Common myeloid progenitor, CD34-positive (primary cell): ENCODE data around the gene BARX1.

ENCODE experiments used
- CTCF ChIA-PET: fragments of 350-600 bp; sonication (Branson Sonifier 250); formaldehyde crosslinking; loops from one replicate; lab custom pipeline; 2021; ENCODE audit warnings: antibody characterized with exemption; lab: Charles Lee
- POLR2A ChIA-PET: fragments of 350-600 bp; sonication (Branson Sonifier 250); formaldehyde crosslinking; loops from one replicate; lab custom pipeline; 2021; ENCODE audit warnings: antibody characterized with exemption; lab: Charles Lee
- DNase-seq, 3 donors: peaks; one replicate each; pipeline versions ENCODE4 v3.0.0 to v3.0.0-alpha.2; 2013
- H3K27ac ChIP-seq, 2 experiments: 1 replicate in 1 of 2; 2 replicates in 1 of 2; pipeline ENCODE4 v1.7.0; 2013; ENCODE audit warnings: inconsistent platforms in 2 of 2, low read length in 2 of 2, mild to moderate bottlenecking in 2 of 2, low read depth in 1 of 2, moderate library complexity in 1 of 2; ENCODE audit not compliant: severe bottlenecking in 2 of 2, insufficient read depth in 1 of 2, poor library complexity in 1 of 2
- H3K27me3 ChIP-seq, 5 experiments: replicated peaks in 2 of 5; 1 replicate in 3 of 5; 2 replicates in 2 of 5; pipeline versions ENCODE4 v1.6.1 to v1.7.0; 2013; ENCODE audit warnings: low read length in 4 of 5, mild to moderate bottlenecking in 2 of 5, moderate library complexity in 2 of 5, inconsistent platforms in 1 of 5; ENCODE audit not compliant: insufficient read depth in 5 of 5, control insufficient read depth in 4 of 5
- H3K36me3 ChIP-seq, 4 experiments: 1 replicate in 2 of 4; 2 replicates in 2 of 4; pipeline versions ENCODE4 v1.6.1 to v1.7.0; 2013; ENCODE audit warnings: low read length in 3 of 4, control low read depth in 1 of 4, mild to moderate bottlenecking in 1 of 4; ENCODE audit not compliant: control insufficient read depth in 4 of 4, insufficient read depth in 4 of 4
- H3K4me1 ChIP-seq, 4 experiments: 1 replicate in 3 of 4; 2 replicates in 1 of 4; pipeline versions ENCODE4 v1.6.1 to v1.7.1; 2013; ENCODE audit warnings: low read length in 3 of 4, mild to moderate bottlenecking in 3 of 4, control low read depth in 1 of 4, inconsistent platforms in 1 of 4, moderate library complexity in 1 of 4; ENCODE audit not compliant: control insufficient read depth in 4 of 4, insufficient read depth in 4 of 4; ENCODE audit errors: control extremely low read depth in 1 of 4
- H3K4me3 ChIP-seq, 7 experiments: 1 replicate in 4 of 7; 2 replicates in 3 of 7; pipeline versions ENCODE4 v1.5.1 to v1.7.0; 2013; ENCODE audit warnings: mild to moderate bottlenecking in 7 of 7, low read length in 6 of 7, moderate library complexity in 6 of 7, inconsistent platforms in 2 of 7, low read depth in 2 of 7, control low read depth in 1 of 7; ENCODE audit not compliant: insufficient read depth in 4 of 7, control insufficient read depth in 1 of 7; ENCODE audit errors: extremely low read depth in 1 of 7
- H3K9me3 ChIP-seq, 5 experiments: 1 replicate in 4 of 5; 2 replicates in 1 of 5; pipeline versions ENCODE4 v1.6.1 to v1.7.1; 2013; ENCODE audit warnings: low read length in 4 of 5, mild to moderate bottlenecking in 2 of 5, inconsistent platforms in 1 of 5, low read depth in 1 of 5, moderate library complexity in 1 of 5; ENCODE audit not compliant: control insufficient read depth in 4 of 5, insufficient read depth in 2 of 5; ENCODE audit errors: control extremely low read depth in 1 of 5
- WGBS: methylation state at CpG from one replicate; pipeline ENCODE4 v1.1.5; 2013; ENCODE audit not compliant: insufficient coverage; 5-methylcytosine and 5-hydroxymethylcytosine counted together

Gene BARX1

DNA sequence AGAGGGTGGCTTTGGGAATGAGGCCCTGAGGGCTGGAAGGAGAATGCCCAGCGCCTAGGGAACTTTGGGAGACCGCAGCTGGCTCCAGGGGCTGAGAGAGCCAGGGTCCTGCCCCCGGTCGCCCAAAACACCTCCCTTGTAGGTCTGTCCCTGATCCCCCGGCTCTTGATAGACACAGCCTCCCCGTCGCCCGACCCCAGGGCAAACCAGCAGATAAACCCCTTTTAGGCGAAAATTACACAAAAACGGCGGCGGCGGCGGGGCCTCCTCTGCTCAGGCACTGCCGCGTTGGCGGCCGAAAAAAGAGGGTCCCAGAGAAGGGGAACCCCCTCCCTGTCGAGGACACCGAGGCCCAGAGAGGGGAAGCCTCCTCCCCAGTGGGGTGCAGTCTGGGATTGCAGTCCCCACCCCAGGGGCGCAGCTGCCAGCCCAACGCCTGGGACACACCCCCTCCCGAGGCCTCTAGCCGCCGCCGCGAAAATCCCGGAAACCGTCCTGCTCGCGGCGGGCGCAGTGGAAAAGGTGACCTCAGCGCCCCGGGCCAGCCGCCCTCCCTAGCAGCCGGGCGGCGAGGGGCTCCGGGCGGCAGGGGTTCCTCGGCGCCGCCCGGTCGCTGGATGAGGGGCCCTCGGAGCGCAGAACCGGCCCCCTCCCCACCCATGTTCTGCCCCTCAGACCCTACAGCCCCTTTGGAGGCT lies 3.1 kb upstream of the BARX1 start:
- CTCF ChIA-PET: interaction anchor here (1.5 to 6.5 kb wide), 2 partner anchors 130 to 276 kb away, joined by 5 to 91 read pairs; no protein-coding TSS in a partner anchor
- H3K36me3 ChIP-seq: no peaks in the 10 kb centered on the region
- H3K9me3 ChIP-seq: peaks cover 0 to 5% (median 0%) of the 10 kb centered on the region in 5 experiments
- no peak overlapping the region for H3K27ac ChIP-seq
- H3K4me1 ChIP-seq: peaks cover 0 to 55% (median 39%) of the 10 kb centered on the region in 4 experiments
- WGBS: 10% methylated on average over 46 of the region's 49 CpGs
- no peak for DNase-seq
- POLR2A ChIA-PET: no interaction called here
- peak overlapping the region in 3 of 7 experiments; percentile 40 to 62 (median 53) for H3K4me3 ChIP-seq
- peaks cover 9 to 92% (median 68%) of the 10 kb centered on the region in 5 experiments for H3K27me3 ChIP-seq

DNA sequence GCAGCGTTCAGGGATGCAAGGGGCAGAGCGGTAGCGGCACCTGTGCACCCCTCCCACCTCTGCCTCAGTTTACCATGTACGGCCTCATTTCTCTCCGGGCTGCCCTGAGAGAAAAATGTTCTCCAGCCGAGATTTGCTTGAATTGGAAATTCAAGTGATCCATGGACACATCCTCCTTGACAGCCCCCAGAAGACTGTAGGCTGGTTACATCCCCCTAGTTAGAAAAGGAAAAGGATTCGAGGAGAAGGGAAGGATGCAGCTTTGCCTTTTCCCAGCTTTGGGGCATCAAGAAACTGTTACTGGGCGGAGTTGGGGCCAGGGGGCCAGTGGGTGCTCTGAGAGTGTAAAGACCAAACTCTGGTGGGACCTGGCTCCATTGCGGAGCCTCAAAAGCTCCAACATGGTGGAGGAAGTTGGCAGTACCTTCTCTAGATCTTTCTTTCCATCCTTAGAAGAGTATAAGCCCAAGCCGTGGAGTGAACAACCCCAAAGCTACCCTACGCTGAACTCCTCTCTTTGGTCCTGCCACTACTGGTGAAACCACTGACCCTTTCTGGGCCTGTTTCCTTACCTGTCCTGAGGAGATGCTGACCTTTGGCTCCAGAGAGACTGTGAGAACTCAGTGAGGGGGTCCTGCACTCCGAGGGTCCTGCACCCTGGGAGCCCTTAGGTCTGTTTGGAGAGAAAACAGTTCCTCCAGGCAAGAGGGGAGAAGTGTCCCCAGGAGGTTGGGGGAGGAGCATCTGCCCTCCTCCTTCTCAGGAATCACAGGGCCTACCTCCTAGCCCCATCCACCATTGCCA lies 1.0 kb upstream of the BARX1 start:
- 28% methylated on average over 9 of the region's 12 CpGs for WGBS
- CTCF ChIA-PET: interaction anchor here (1.6 kb wide), 1 partner anchor 8 kb away, joined by 4 read pairs; no protein-coding TSS in a partner anchor
- H3K4me3 ChIP-seq: peak overlapping the region in 4 of 7 experiments; percentile 9 to 67 (median 58)
- H3K27me3 ChIP-seq: peaks cover 3 to 97% (median 61%) of the 10 kb centered on the region in 5 experiments
- DNase-seq: no peak
- H3K4me1 ChIP-seq: peaks cover 0 to 70% (median 48%) of the 10 kb centered on the region in 4 experiments
- peaks cover 0 to 5% (median 0%) of the 10 kb centered on the region in 5 experiments for H3K9me3 ChIP-seq
- POLR2A ChIA-PET: no interaction called here
- no peak overlapping the region for H3K27ac ChIP-seq
- no peaks in the 10 kb centered on the region for H3K36me3 ChIP-seq

DNA sequence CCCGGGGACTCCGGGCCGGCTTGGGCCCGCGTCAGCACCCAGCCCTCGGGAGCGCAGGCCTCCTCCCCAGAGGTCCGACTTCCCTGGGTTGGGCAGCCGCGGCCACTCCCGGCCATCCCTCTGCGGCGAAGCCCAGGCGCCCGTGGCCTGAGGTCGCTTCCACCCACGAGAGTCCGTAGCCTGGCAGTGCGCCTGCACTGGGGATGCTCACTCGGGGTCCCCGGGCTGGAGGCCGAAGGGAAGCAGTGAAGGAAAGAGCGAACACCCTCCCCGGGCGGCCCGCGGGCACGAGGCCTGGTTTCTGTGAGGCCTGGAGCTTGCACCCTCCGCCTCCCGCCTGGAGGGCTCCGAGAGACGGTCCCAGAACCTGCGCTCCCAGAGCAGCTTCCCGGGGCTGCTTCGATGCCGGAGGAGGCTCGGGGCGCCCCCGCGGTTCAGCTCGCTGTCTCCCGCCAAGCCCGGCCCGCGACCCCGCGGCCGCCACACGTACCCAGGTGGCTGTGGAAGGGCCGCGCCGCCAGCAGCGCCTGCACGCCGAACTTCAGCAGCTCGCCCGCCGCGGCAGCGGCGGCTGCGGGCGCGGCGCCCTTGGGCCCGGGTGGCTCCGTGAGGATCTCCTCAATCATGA lies 607 bp downstream of the BARX1 start:
- DNase-seq: no peak
- peaks cover 0 to 97% (median 67%) of the 10 kb centered on the region in 5 experiments for H3K27me3 ChIP-seq
- ChIA-PET CTCF (interaction anchor here (1.2 kb wide), 1 partner anchor 11 kb away, joined by 4 read pairs; no protein-coding TSS in a partner anchor), POLR2A (no interaction called here)
- no peak overlapping the region for H3K27ac ChIP-seq
- H3K4me3 ChIP-seq: peak overlapping the region in 3 of 7 experiments; percentile 26 to 42 (median 28)
- H3K9me3 ChIP-seq: peaks cover 0 to 5% (median 4%) of the 10 kb centered on the region in 5 experiments
- WGBS: 5% methylated on average over 65 of the region's 67 CpGs
- H3K4me1 ChIP-seq: peaks cover 0 to 67% (median 47%) of the 10 kb centered on the region in 4 experiments
- no peaks in the 10 kb centered on the region for H3K36me3 ChIP-seq

DNA sequence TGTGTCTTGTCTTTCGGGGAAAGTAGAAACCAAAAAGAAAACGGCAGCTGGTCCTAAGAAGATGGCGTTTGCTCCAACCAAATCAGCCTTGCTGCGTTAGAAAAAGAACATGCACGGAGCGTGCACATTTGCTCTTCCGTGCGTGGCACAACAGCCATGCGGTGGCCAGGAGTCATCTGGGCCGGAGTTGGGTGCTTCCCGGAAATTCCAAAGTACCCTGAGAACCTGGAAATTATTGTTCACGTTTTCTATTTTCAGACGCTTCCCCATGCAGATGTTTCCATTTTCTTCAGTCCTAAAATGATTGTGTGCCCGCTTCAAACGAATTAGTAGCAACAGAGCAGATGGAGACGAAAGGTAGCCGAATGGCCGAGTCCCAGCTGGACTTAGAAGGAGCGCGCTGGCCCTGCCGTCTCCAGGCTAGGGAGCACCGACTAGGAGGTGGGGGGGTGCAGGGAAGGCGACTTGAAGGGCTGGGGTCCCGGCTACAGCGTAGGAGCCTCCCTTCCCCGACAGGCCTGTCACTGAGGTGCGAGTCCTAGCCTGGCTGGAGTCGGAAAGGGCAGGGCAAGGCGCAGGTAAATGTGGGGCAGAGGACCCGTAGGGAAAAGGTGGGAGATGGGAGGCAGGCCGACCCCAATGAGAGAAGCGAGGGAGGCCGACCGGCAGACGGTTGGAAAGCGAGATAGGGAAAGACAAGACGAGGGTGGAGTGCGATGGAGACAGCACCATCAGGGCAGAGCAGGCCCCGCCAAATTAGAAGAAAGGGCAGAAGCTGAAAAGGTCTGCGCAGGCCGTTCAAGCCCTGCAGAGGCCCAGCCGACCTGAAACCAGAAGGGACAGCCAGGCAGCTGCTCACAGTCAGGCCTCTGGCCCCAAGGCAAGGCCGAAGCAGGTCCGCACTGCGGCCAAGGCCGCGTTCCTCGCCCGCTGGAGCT lies 1.4 kb downstream of the BARX1 start:
- peaks cover 0 to 97% (median 67%) of the 10 kb centered on the region in 5 experiments for H3K27me3 ChIP-seq
- ChIA-PET POLR2A (interaction anchor here (1.4 kb wide), 1 partner anchor 11 kb away, joined by 3 read pairs; no protein-coding TSS in a partner anchor), CTCF (interaction anchor here (1.0 to 1.5 kb wide), 3 partner anchors 10 to 33 kb away, joined by 3 to 6 read pairs (median 4); no protein-coding TSS in a partner anchor)
- DNase-seq: no peak
- H3K4me3 ChIP-seq: peak overlapping the region in 3 of 7 experiments; percentile 28 to 54 (median 32)
- no peak overlapping the region for H3K27ac ChIP-seq
- 11% methylated on average over 47 of the region's 49 CpGs for WGBS
- H3K9me3 ChIP-seq: peaks cover 0 to 5% (median 4%) of the 10 kb centered on the region in 5 experiments
- no peaks in the 10 kb centered on the region for H3K36me3 ChIP-seq
- peaks cover 0 to 62% (median 44%) of the 10 kb centered on the region in 4 experiments for H3K4me1 ChIP-seq

DNA sequence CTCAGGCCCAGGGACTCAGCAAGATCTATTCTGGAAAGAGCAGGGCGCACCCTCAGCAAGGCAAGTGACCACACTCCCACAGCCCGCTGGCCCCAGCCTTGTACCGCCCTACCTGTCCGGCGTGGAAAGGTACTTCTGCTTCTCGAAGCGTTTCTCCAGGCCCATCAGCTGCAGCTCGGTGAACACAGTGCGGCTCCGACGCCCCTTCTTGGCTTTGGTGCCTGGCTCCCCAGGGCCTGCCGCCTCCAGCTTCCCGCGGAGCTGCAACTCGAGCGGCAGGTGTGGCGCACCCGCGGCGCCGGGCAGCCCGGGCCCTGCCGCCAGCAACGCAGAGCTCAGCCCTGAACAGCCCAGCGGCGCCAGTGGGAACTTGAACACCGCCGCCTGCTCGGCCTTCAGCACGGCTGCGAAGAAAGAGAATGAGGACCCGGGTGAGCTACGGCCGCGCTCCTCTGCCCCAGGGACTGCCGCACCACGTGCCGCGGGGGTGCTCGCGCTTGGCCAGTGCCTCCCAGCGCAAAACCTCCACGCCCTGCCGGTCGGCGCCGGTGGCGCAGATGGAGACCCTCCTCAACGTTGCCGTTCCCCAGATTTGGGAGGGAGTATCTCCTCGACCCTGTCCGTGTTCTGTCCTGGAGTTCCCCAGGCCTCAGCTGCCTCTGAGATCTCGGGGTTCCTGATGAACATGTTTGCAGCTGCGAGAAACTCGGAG lies 2.2 kb downstream of the BARX1 start:
- CTCF ChIA-PET: interaction anchor here (1.0 to 1.5 kb wide), 2 partner anchors 11 to 32 kb away, joined by 3 to 6 read pairs; no protein-coding TSS in a partner anchor
- Histone ChIP-seq H3K36me3 (no peaks in the 10 kb centered on the region), H3K27me3 (peaks cover 0 to 97% (median 71%) of the 10 kb centered on the region in 5 experiments), H3K27ac (no peak overlapping the region), H3K4me1 (peaks cover 0 to 57% (median 36%) of the 10 kb centered on the region in 4 experiments), H3K9me3 (peaks cover 0 to 5% (median 4%) of the 10 kb centered on the region in 5 experiments), H3K4me3 (peak overlapping the region in 4 of 7 experiments; percentile 24 to 54 (median 30))
- POLR2A ChIA-PET: interaction anchor here (1.4 kb wide), 1 partner anchor 10 kb away, joined by 3 read pairs; no protein-coding TSS in a partner anchor
- WGBS: 1% methylated on average over 55 of the region's 55 CpGs
- peak in 2 of 3 donors; percentile 45 to 59 for DNase-seq
